ENCODE data around the gene SAMD1.

DNA sequence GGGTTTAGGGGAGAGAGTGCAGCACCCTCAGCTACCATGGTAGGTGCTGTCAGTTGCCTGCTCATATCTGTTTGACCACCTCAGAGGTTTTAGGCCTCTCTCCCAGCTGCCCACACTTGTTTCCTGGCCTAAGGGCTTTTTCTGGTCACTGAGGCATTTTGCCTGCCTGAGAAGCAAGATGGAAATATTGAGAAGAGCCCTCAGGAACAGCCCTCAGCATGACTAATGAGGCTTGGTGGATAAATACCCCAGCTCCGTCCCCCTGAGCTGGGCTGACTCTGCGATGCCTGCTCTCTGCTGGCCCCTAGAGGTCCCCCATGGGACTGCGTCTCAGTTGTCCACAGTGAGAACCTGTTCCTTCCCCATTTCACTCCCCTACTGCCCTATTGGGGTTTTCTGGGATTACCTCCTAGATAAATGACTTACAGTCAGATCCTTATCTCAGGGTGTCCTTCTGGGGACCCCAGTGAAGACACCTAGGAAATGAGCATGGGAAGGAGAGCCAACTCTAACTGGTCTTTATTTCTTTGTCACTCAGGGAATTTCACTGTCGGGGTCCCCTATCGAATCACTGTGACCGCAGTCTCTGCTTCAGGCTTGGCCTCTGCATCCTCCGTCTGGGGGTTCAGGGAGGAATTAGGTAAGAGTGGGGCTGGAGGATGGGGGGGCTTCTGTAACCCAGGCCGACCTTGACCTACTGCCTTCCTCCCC lies 42.0 kb downstream of the SAMD1 start:
- TF ChIP-seq, protein P1, sequence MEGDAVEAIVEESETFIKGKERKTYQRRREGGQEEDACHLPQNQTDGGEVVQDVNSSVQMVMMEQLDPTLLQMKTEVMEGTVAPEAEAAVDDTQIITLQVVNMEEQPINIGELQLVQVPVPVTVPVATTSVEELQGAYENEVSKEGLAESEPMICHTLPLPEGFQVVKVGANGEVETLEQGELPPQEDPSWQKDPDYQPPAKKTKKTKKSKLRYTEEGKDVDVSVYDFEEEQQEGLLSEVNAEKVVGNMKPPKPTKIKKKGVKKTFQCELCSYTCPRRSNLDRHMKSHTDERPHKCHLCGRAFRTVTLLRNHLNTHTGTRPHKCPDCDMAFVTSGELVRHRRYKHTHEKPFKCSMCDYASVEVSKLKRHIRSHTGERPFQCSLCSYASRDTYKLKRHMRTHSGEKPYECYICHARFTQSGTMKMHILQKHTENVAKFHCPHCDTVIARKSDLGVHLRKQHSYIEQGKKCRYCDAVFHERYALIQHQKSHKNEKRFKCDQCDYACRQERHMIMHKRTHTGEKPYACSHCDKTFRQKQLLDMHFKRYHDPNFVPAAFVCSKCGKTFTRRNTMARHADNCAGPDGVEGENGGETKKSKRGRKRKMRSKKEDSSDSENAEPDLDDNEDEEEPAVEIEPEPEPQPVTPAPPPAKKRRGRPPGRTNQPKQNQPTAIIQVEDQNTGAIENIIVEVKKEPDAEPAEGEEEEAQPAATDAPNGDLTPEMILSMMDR (optimal IDR thresholded peaks at IDR 0.05 in 1 of 3, IDR thresholded peaks at IDR 0.05 in 1 of 3, conservative IDR thresholded peaks at IDR 0.05 in 1 of 3; ENCODE audit: extremely low read depth in 1 of 3, insufficient read depth in 2 of 3, low read length in 3 of 3), result peak; percentile 79 to 94 (median 94)
- no peak for TF ChIP-seq EZH2 (IDR thresholded peaks at IDR 0.05; ENCODE audit: low read length)
